ENCODE data around the gene TBX4.

The TBX4 gene

GRCh38 chr17:61452301-61453290, at the start of gene TBX4:
Gene TBX4 (plus strand): TSS chr17:61452422. CDS start chr17:61456491, 4,069 bp downstream.
- peak; percentile 32 for DNase-seq (ENCODE audit: low spot score)
- TF ChIP-seq CTCF (IDR thresholded peaks at IDR 0.05; ENCODE audit: extremely low read depth, insufficient read depth, missing control alignments): no peak
- in situ Hi-C loops (cut with MboI; ENCODE audit: low pct_unique_long_range_greater_than_20kb, low sequenced_read_pairs, unreplicated experiment): loop anchor here (10.0 kb wide), 1 partner anchor 58 kb away; the partner anchor contains the start of gene TBX2

- no peak for DNase-seq (ENCODE audit: low spot score)
- no peak for TF ChIP-seq CTCF (IDR thresholded peaks at IDR 0.05; ENCODE audit: extremely low read depth, insufficient read depth, missing control alignments)
- in situ Hi-C loops (cut with MboI; ENCODE audit: low pct_unique_long_range_greater_than_20kb, low sequenced_read_pairs, unreplicated experiment): loop anchor here (25.0 kb wide), 1 partner anchor 434 kb away; no protein-coding TSS in a partner anchor
These were observed 49.0 kb upstream of the TBX4 start for GRCh38 chr17:61402978-61403800.

- TF ChIP-seq CTCF (IDR thresholded peaks at IDR 0.05; ENCODE audit: extremely low read depth, insufficient read depth, missing control alignments): no peak
- no peak for DNase-seq (ENCODE audit: low spot score)
- in situ Hi-C loops (cut with MboI; ENCODE audit: low pct_unique_long_range_greater_than_20kb, low sequenced_read_pairs, unreplicated experiment): loop anchor here (25.0 kb wide), 1 partner anchor 433 kb away; no protein-coding TSS in a partner anchor
These were observed 48.2 kb upstream of the TBX4 start for GRCh38 chr17:61403801-61404662.

GRCh38 chr17:61404663-61404912, 47.6 kb upstream of the TBX4 start:
- in situ Hi-C loops (cut with MboI; ENCODE audit: low pct_unique_long_range_greater_than_20kb, low sequenced_read_pairs, unreplicated experiment): loop anchor here (25.0 kb wide), 1 partner anchor 433 kb away; no protein-coding TSS in a partner anchor
- no peak for TF ChIP-seq CTCF (IDR thresholded peaks at IDR 0.05; ENCODE audit: extremely low read depth, insufficient read depth, missing control alignments)
- DNase-seq (ENCODE audit: low spot score): no peak

GRCh38 chr17:61404913-61405685, 47.1 kb upstream of the TBX4 start:
- in situ Hi-C loops (cut with MboI; ENCODE audit: low pct_unique_long_range_greater_than_20kb, low sequenced_read_pairs, unreplicated experiment): loop anchor here (25.0 kb wide), 1 partner anchor 432 kb away; no protein-coding TSS in a partner anchor
- TF ChIP-seq CTCF (IDR thresholded peaks at IDR 0.05; ENCODE audit: extremely low read depth, insufficient read depth, missing control alignments): no peak
- DNase-seq (ENCODE audit: low spot score): no peak
